ENCODE measurements around the gene TMC5.
A peak's percentile ranks its signal among the peaks of the same experiment; 100 is the strongest.

GRCh38 chr16:19400711-19401110 is 17.0 kb upstream of the TMC5 start:
- TF ChIP-seq CTCF (IDR thresholded peaks at IDR 0.05) (peak in 1 of 6 experiments; percentile 42), EP300 (IDR thresholded peaks at IDR 0.05) (no peak)

Measured in upper lobe of left lung (tissue), 4 donors.